Measurements from ENCODE around the gene PVALEF. TPM values are rescaled to one million over a fixed set of nuclear protein-coding genes. Genes with fewer than 3 reads are reported as not detected.

PVALEF gene
- total RNA-seq, 3 donors from 2014 or later: not detected

DNA sequence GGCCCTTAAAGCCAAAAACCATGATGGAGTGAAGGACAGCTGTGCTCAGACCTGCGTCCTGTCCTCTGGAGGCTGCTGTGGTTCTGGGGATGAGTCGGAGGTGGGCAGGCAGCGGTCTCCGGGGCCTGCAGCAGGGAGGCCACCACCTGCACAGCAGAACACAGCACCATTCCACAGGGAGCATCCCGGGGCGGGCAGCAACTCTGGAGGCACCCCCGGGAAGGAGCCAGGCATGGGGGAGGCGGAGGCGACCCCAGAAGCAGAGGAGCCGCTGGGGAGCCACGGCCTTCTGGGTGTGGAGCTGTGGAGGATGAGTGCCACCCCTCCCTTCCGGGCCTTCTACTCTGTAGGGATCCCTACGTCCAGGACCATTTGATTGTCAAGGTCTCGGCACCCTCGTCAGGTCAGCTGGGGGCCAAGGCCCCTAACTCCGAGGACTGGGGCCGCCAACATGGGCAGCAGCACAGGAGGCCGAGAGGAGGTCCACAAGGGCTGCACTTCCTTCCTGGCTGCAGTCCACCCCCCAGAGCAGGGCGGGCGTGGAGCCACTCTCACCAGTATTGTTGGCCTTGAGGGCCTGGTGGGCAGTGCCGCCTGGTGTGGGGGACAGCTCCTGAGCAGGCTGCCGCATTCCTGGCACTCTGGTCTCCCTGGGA, 33.6 kb downstream of the PVALEF start:
- H3K36me3 ChIP-seq (ENCODE audit: low read depth): no peaks in the 10 kb centered on the region
- no peak for ATAC-seq
- intact Hi-C loops (cut with DNase I, micrococcal nuclease): no loop called here
- no peak overlapping the region for H3K4me3 ChIP-seq
- H3K9me3 ChIP-seq: no peaks in the 10 kb centered on the region
- H3K4me1 ChIP-seq (ENCODE audit: low read depth): no peaks in the 10 kb centered on the region
- TF ChIP-seq, protein P1, sequence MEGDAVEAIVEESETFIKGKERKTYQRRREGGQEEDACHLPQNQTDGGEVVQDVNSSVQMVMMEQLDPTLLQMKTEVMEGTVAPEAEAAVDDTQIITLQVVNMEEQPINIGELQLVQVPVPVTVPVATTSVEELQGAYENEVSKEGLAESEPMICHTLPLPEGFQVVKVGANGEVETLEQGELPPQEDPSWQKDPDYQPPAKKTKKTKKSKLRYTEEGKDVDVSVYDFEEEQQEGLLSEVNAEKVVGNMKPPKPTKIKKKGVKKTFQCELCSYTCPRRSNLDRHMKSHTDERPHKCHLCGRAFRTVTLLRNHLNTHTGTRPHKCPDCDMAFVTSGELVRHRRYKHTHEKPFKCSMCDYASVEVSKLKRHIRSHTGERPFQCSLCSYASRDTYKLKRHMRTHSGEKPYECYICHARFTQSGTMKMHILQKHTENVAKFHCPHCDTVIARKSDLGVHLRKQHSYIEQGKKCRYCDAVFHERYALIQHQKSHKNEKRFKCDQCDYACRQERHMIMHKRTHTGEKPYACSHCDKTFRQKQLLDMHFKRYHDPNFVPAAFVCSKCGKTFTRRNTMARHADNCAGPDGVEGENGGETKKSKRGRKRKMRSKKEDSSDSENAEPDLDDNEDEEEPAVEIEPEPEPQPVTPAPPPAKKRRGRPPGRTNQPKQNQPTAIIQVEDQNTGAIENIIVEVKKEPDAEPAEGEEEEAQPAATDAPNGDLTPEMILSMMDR (IDR thresholded peaks at IDR 0.05): no peak
- DNase-seq: no peak

DNA sequence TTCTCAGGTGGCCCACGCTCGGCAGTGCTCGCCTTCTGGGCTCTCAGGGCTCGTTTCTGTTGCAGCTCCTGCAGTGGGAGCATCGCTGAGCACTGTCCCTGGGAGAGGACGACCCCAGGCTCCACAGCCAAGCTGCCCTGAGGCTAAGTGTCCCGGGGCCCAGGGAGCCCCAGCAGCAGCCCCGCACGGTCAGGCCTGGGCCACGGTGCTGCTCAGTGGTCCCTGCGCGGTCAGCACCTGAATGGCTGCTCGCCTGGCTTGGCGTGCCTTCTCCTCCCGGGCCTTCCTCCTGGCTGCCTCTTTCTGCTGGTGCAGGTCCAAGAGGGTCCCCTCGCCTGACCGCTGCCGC, 34.1 kb downstream of the PVALEF start:
- Histone ChIP-seq H3K4me1 (ENCODE audit: low read depth) (no peaks in the 10 kb centered on the region), H3K9me3 (no peaks in the 10 kb centered on the region), H3K36me3 (ENCODE audit: low read depth) (no peaks in the 10 kb centered on the region), H3K4me3 (no peak overlapping the region)
- ATAC-seq (no peak), DNase-seq (no peak)
- intact Hi-C loops (cut with DNase I, micrococcal nuclease): no loop called here
- TF ChIP-seq, protein P1 (IDR thresholded peaks at IDR 0.05): no peak

DNA sequence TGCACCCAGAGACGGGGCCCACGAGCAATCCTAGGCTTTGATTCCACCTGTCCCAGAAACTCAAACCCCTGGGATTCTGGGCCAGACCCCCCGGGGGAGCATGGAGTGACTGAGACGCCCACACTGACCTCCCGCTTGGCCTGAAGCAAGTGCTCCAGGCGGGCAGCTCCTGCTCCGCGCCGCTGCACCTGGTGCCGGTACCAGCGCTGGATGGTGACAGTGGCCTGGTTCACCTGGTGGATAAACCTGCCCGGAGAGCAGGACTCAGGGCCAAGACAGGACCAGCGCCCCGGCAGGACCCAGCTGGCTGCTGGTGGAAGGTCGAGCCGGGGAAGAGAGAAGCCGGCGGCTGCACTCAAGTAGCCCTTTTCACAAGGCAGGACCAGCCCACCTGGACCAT, 34.9 kb downstream of the PVALEF start:
- no peak overlapping the region for H3K4me3 ChIP-seq
- H3K4me1 ChIP-seq (ENCODE audit: low read depth): no peaks in the 10 kb centered on the region
- intact Hi-C loops (cut with DNase I, micrococcal nuclease): no loop called here
- DNase-seq (no peak), ATAC-seq (no peak)
- TF ChIP-seq, protein P1 (IDR thresholded peaks at IDR 0.05): no peak
- H3K36me3 ChIP-seq (ENCODE audit: low read depth): no peaks in the 10 kb centered on the region
- no peaks in the 10 kb centered on the region for H3K9me3 ChIP-seq

DNA sequence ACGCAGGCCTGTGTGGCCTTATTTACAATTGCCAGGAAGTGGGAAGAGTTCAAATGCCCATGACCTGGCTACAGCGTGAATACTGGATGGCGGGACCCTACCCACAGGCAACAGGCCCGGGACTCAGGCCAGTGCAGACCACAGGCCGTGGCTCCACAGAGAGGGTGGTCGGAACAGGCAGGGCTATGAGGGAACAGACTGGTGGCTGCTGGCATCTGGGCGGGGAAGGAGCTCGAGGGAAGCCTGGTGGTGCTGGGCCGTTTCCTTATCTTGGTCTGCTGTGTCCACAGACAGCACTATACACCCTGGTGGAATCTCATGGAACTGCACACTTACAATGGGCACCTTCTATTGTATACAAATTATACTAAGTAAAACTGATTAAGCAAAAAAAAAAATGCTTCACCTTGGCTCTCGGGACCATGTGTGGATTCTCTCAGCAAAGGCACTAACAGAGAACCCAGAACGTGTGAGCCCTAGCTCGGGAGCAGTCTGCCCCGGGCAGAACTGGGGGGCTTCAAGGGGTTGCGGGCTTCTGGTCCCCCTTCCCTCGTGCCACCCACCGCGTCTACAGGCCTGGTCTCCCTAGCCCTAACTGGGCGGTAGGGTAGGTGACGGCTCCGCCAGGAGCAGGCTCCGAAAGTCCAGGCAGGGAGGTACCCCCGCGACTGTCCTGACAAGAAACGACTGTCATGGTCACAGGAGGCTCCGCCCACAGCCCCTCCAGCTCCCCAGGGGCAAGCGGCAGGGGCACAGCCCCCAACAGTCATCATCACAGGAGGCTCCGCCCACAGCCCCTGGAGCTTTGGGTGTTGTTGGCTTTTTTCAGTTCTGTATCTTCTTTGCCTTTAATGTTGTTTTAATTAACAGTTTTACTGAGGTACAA, 35.6 kb downstream of the PVALEF start:
- peak; percentile 91 for ATAC-seq
- no peaks in the 10 kb centered on the region for H3K36me3 ChIP-seq (ENCODE audit: low read depth)
- H3K9me3 ChIP-seq: no peaks in the 10 kb centered on the region
- TF ChIP-seq, protein P1 (IDR thresholded peaks at IDR 0.05): peak; percentile 27
- intact Hi-C loops (cut with DNase I, micrococcal nuclease): no loop called here
- H3K4me1 ChIP-seq (ENCODE audit: low read depth): no peaks in the 10 kb centered on the region
- DNase-seq: peak in 1 of 3 donors; percentile 88
- no peak overlapping the region for H3K4me3 ChIP-seq

DNA sequence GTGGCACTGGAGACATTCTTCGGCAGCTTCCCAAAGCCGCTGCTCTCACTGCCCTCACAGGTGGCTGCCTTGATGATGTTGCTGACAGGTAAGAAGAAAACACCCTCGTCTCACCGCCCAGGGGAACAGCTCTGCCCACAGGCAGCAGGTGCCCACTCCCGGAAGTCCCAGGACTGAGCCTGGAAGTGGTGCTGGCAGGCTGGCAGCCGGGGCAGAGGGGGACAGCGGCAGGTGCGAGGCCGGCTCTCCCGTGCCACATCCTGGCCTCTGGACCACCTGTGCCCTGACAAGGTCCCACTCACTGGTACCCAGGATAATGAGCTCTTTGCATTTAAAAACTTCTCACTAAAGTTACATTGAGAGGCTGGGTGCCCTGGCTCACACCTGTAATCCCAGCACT, 37.0 kb downstream of the PVALEF start:
- H3K4me1 ChIP-seq (ENCODE audit: low read depth): no peaks in the 10 kb centered on the region
- no peak overlapping the region for H3K4me3 ChIP-seq
- DNase-seq (no peak), ATAC-seq (no peak)
- intact Hi-C loops (cut with DNase I, micrococcal nuclease): no loop called here
- H3K36me3 ChIP-seq (ENCODE audit: low read depth): no peaks in the 10 kb centered on the region
- TF ChIP-seq, protein P1 (IDR thresholded peaks at IDR 0.05): no peak
- no peaks in the 10 kb centered on the region for H3K9me3 ChIP-seq
